Testis (tissue), 3 donors: ENCODE data around the gene ADAMTS8. TPM values are rescaled to one million over a fixed set of nuclear protein-coding genes. Genes with fewer than 3 reads are reported as not detected.

Experiments
- DNase-seq: peaks from one replicate; pipeline ENCODE4 v3.0.0-alpha.2; 2019
- H3K27ac ChIP-seq, 2 donors: fragments of 200-600 bp; sonication (generic); one replicate each; pipeline ENCODE4 v1.5.1; 2019
- H3K27me3 ChIP-seq: fragments of 200-600 bp; sonication (generic); one replicate; pipeline ENCODE4 v1.5.1; 2019
- H3K36me3 ChIP-seq: fragments of 200-600 bp; sonication (generic); one replicate; pipeline ENCODE4 v1.5.1; 2017; ENCODE audit warnings: low read depth; ENCODE audit errors: missing control alignments
- H3K4me1 ChIP-seq: fragments of 200-600 bp; sonication (generic); one replicate; pipeline ENCODE4 v1.5.1; 2019
- H3K4me3 ChIP-seq, 2 donors: fragments of 200-600 bp; sonication (generic); one replicate each; pipeline ENCODE4 v1.5.1; 2017 to 2019
- H3K9me3 ChIP-seq: fragments of 200-600 bp; sonication (generic); one replicate; pipeline ENCODE4 v1.5.1; 2017
- CTCF ChIP-seq, 3 experiments: fragments of 450-650 bp in 2 of 3; fragments of 200-600 bp in 1 of 3; sonication (generic) in 1 of 3; IDR thresholded peaks; one replicate each; pipeline ENCODE4 v1.5.1; 2016 to 2019; ENCODE audit warnings: antibody characterized with exemption in 3 of 3, mild to moderate bottlenecking in 2 of 3, moderate library complexity in 1 of 3
- POLR2A ChIP-seq: fragments of 450-650 bp; IDR thresholded peaks from one replicate; pipeline ENCODE4 v1.6.1; 2017; ENCODE audit warnings: antibody characterized with exemption, mild to moderate bottlenecking, moderate library complexity
- WGBS, 2 donors: methylation state at CpG; one replicate each; pipeline ENCODE4 v1.1.5; 2018; 5-methylcytosine and 5-hydroxymethylcytosine counted together
- intact Hi-C: fragments of 100-400 bp; cut with DNase I; formaldehyde crosslinking; loops from one replicate; pipeline ENCODE4 v1.15.1; 2023; ENCODE audit warnings: low total_unique reads
- polyA plus RNA-seq: library from polyadenylated mRNA; stranded (reverse); fragments of 350-450 nt; fragmentation: Illumina TruSeq; extraction: RNeasy Lipid Tissue Mini Kit (QIAGEN cat#74804); gene quantifications from one replicate; pipeline ENCODE4 v1.2.3, GENCODE V29; 2014; ENCODE audit warnings: low read depth, low replicate concordance; ENCODE audit not compliant: insufficient read depth
- total RNA-seq, 2 donors: library from RNA; depleted of rRNA; stranded (reverse); fragments of >200 nt; gene quantifications; one replicate each; pipeline ENCODE4 v1.2.3, GENCODE V29; 2016

The ADAMTS8 gene
- total and polyA plus RNA-seq, 3 donors from 2014 or later, result 0.39 to 1.2 (median 0.56) TPM

GRCh38 chr11:130413405-130414106 is 14.9 kb downstream of the ADAMTS8 start:
- WGBS, 2 donors, result 92 to 95% methylated on average over 16 of the region's 16 CpGs
- Histone ChIP-seq H3K4me3 (no peak overlapping the region), H3K27ac (no peak overlapping the region), H3K27me3 (no peaks in the 10 kb centered on the region), H3K36me3 (no peaks in the 10 kb centered on the region), H3K4me1 (no peaks in the 10 kb centered on the region), H3K9me3 (no peaks in the 10 kb centered on the region)
- DNase-seq, result no peak
- intact Hi-C loops, result no loop called here
- no peak for TF ChIP-seq POLR2A
- TF ChIP-seq CTCF (IDR thresholded peaks at IDR 0.05), result no peak

- intact Hi-C loops, result no loop called here
- H3K27ac ChIP-seq, result no peak overlapping the region
- TF ChIP-seq CTCF (IDR thresholded peaks at IDR 0.05) (no peak), POLR2A (no peak)
- H3K27me3 ChIP-seq, result no peaks in the 10 kb centered on the region
- no peak for DNase-seq
- no peaks in the 10 kb centered on the region for H3K4me1 ChIP-seq
- 89 to 92% methylated on average over 10 of the region's 11 CpGs for WGBS, 2 donors
- H3K4me3 ChIP-seq, result no peak overlapping the region
- no peaks in the 10 kb centered on the region for H3K9me3 ChIP-seq
- H3K36me3 ChIP-seq, result no peaks in the 10 kb centered on the region
These were observed 17.2 kb downstream of the ADAMTS8 start for GRCh38 chr11:130411223-130411622.

- Histone ChIP-seq H3K9me3 (no peaks in the 10 kb centered on the region), H3K27ac (no peak overlapping the region), H3K36me3 (no peaks in the 10 kb centered on the region), H3K27me3 (no peaks in the 10 kb centered on the region), H3K4me1 (no peaks in the 10 kb centered on the region), H3K4me3 (no peak overlapping the region)
- WGBS, 2 donors, result 95 to 98% methylated on average over 7 of the region's 7 CpGs
- intact Hi-C loops, result no loop called here
- DNase-seq, result no peak
- TF ChIP-seq CTCF (IDR thresholded peaks at IDR 0.05) (no peak), POLR2A (no peak)
These were observed 18.6 kb downstream of the ADAMTS8 start for GRCh38 chr11:130409594-130410388.

- H3K27ac ChIP-seq, result no peak overlapping the region
- WGBS, 2 donors, result 85 to 91% methylated on average over 8 of the region's 8 CpGs
- intact Hi-C loops, result no loop called here
- no peaks in the 10 kb centered on the region for H3K27me3 ChIP-seq
- H3K4me1 ChIP-seq, result no peaks in the 10 kb centered on the region
- no peaks in the 10 kb centered on the region for H3K36me3 ChIP-seq
- H3K4me3 ChIP-seq, result no peak overlapping the region
- DNase-seq, result no peak
- no peaks in the 10 kb centered on the region for H3K9me3 ChIP-seq
- TF ChIP-seq CTCF (IDR thresholded peaks at IDR 0.05) (no peak), POLR2A (no peak)
These were observed 19.5 kb downstream of the ADAMTS8 start for GRCh38 chr11:130408901-130409300.
